Measurements from ENCODE around the gene NSL1. TPM values are rescaled to one million over a fixed set of nuclear protein-coding genes. Genes with fewer than 3 reads are reported as not detected.
A peak's percentile ranks its signal among the peaks of the same experiment; 100 is the strongest.

NSL1 gene
- total RNA-seq, 1 donor from 2014 or later, result 30.2 TPM

DNA sequence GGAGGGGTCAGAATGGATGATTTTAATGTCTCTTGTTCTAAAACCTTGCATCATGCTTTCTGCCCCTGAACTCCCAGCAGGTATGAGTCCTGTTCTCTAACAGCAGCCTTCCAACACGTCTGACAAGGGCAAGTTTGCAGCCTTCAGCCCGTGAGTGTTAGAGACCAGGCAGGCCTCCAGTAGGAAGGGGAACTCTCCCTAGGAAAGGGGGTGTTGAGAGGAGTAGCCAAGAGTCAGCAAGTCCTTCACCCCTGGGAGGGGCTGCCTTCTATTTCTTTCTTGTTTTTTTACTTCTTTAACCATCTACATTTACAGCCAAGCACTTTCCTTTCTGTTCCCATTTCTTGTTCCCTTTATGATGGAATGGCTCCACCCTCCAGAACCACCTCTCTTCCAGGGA, 106.1 kb downstream of the NSL1 start:
- H3K9me3 ChIP-seq, result no peaks in the 10 kb centered on the region
- no peak for DNase-seq
- no peaks in the 10 kb centered on the region for H3K36me3 ChIP-seq
- H3K27ac ChIP-seq, result no peak overlapping the region
- intact Hi-C loops (cut with DNase I), result no loop called here
- H3K4me3 ChIP-seq, result no peak overlapping the region
- TF ChIP-seq, protein P1, sequence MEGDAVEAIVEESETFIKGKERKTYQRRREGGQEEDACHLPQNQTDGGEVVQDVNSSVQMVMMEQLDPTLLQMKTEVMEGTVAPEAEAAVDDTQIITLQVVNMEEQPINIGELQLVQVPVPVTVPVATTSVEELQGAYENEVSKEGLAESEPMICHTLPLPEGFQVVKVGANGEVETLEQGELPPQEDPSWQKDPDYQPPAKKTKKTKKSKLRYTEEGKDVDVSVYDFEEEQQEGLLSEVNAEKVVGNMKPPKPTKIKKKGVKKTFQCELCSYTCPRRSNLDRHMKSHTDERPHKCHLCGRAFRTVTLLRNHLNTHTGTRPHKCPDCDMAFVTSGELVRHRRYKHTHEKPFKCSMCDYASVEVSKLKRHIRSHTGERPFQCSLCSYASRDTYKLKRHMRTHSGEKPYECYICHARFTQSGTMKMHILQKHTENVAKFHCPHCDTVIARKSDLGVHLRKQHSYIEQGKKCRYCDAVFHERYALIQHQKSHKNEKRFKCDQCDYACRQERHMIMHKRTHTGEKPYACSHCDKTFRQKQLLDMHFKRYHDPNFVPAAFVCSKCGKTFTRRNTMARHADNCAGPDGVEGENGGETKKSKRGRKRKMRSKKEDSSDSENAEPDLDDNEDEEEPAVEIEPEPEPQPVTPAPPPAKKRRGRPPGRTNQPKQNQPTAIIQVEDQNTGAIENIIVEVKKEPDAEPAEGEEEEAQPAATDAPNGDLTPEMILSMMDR (IDR thresholded peaks at IDR 0.05), result no peak
- no peak for ATAC-seq
- no peaks in the 10 kb centered on the region for H3K27me3 ChIP-seq
- H3K4me1 ChIP-seq, result peaks cover 7% of the 10 kb centered on the region

DNA sequence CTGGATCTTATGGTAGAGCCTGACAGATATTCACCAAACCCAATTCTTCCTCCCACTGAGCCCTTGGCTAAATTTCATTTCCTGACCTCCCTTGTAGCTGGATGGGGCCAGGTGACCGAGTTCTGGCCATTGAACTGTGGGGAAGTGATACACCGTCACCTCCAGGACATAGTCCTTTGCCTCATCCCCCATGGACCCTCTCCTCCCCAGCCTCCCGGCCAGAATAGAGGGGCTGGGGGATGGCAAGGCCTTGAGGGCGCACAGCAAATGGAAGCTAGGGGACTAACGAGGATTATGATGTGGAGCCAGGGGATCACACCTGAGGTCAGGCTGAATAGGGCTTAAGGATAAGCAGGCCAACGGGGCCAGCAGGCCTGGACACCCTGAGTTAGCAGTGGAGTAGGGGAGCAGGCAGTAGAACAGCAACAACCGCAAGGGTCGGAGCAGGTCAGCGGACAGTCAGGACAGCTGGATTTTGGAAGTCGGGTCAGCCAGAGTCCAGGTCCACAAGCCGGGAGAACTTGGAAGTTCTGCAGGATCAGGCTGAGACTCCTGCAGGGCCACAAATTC, 107.0 kb downstream of the NSL1 start:
- TF ChIP-seq, protein P1 (IDR thresholded peaks at IDR 0.05), result no peak
- Histone ChIP-seq H3K27ac (no peak overlapping the region), H3K4me3 (no peak overlapping the region), H3K9me3 (no peaks in the 10 kb centered on the region), H3K27me3 (no peaks in the 10 kb centered on the region), H3K4me1 (peaks cover 7% of the 10 kb centered on the region), H3K36me3 (no peaks in the 10 kb centered on the region)
- ATAC-seq (no peak), DNase-seq (no peak)
- intact Hi-C loops (cut with DNase I), result no loop called here

DNA sequence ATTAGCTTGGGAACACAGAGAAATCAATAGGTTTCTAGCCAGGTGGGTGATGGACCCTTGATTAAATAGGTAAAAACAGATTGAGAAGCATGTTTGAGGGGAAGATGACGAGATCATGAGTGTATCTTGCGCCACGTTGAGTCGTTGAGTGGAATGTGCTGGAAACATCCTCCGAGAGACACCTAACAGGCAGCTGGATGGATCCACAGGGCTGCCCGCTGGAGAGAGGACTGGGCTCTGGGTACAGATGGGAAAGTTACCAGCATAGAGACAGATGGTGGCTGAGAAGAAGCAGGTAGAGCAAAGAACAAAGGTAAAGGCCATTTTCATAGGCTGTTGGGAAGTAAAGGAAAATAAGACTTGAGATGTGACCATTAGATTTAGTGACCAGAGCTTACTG, 107.5 kb downstream of the NSL1 start:
- peaks cover 7% of the 10 kb centered on the region for H3K4me1 ChIP-seq
- no peaks in the 10 kb centered on the region for H3K36me3 ChIP-seq
- intact Hi-C loops (cut with DNase I), result no loop called here
- ATAC-seq (no peak), DNase-seq (no peak)
- H3K9me3 ChIP-seq, result no peaks in the 10 kb centered on the region
- H3K27me3 ChIP-seq, result no peaks in the 10 kb centered on the region
- TF ChIP-seq, protein P1 (IDR thresholded peaks at IDR 0.05), result no peak
- no peak overlapping the region for H3K4me3 ChIP-seq
- no peak overlapping the region for H3K27ac ChIP-seq

DNA sequence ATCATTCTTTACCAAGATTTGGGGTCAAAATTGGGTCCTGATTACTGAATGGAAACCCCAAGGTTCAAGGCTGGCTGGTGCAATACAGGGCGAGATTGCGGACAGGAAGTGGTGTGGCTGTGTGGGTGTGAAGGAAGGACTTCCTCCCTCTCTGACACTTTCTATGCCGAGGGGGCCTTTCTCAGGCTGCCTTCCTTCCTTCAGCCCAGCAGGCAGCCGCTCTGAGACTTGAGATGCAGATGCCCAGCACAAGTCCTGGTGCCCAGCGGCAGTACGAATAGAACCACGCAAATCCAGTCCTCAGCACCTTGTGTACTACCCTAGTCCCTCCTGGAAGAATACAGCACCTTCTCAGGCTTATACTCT, 108.2 kb downstream of the NSL1 start:
- peak; percentile 88 for ATAC-seq
- no peak overlapping the region for H3K27ac ChIP-seq
- H3K4me3 ChIP-seq, result no peak overlapping the region
- DNase-seq, result peak; percentile 76
- TF ChIP-seq, protein P1 (IDR thresholded peaks at IDR 0.05), result no peak
- H3K4me1 ChIP-seq, result peaks cover 7% of the 10 kb centered on the region
- intact Hi-C loops (cut with DNase I), result no loop called here
- no peaks in the 10 kb centered on the region for H3K27me3 ChIP-seq
- no peaks in the 10 kb centered on the region for H3K36me3 ChIP-seq
- H3K9me3 ChIP-seq, result no peaks in the 10 kb centered on the region

DNA sequence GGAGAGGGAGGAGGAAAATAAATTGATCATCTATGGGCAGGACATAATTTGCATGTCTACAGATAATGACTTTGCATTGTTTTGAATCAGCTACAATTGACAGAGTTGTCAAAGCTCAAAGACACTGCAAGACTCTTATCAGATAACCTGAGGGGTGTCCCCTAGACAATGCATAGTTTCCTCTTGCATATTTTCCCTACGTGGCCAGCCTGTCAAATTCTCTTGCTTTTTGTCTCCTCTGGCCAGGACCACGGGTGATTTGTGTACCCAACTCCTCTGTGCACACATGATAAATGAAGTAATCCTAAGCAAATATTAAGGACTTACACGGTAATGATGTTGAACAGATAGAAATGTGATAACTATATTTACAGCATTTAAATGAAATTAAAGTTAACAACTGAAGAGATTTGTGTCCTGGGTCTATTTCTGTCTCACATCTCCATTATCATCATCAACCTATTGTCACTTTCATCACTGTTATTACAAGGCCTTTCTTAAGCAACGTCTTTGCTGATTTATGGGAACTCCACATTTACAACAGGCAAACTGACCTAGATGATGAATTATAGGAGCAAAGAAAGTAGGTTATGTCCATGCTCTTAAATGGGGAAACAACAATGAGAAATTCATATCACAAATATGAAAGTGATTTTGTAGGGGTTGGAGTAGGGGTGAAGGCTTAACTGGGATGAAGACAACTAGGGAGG, 110.7 kb downstream of the NSL1 start:
- Histone ChIP-seq H3K27me3 (no peaks in the 10 kb centered on the region), H3K36me3 (no peaks in the 10 kb centered on the region), H3K4me3 (no peak overlapping the region), H3K9me3 (no peaks in the 10 kb centered on the region), H3K27ac (no peak overlapping the region), H3K4me1 (peaks cover 7% of the 10 kb centered on the region)
- DNase-seq (no peak), ATAC-seq (no peak)
- TF ChIP-seq, protein P1 (IDR thresholded peaks at IDR 0.05), result no peak
- intact Hi-C loops (cut with DNase I), result no loop called here

Data from upper lobe of right lung (tissue), 1 donor.